ENCODE results near the gene ING5. TPM values are rescaled to one million over a fixed set of nuclear protein-coding genes. Genes with fewer than 3 reads are reported as not detected.

Gene ING5
- total RNA-seq, 6 experiments from 2014 or later, result 18.7 to 20.0 (median 19.5) TPM

DNA sequence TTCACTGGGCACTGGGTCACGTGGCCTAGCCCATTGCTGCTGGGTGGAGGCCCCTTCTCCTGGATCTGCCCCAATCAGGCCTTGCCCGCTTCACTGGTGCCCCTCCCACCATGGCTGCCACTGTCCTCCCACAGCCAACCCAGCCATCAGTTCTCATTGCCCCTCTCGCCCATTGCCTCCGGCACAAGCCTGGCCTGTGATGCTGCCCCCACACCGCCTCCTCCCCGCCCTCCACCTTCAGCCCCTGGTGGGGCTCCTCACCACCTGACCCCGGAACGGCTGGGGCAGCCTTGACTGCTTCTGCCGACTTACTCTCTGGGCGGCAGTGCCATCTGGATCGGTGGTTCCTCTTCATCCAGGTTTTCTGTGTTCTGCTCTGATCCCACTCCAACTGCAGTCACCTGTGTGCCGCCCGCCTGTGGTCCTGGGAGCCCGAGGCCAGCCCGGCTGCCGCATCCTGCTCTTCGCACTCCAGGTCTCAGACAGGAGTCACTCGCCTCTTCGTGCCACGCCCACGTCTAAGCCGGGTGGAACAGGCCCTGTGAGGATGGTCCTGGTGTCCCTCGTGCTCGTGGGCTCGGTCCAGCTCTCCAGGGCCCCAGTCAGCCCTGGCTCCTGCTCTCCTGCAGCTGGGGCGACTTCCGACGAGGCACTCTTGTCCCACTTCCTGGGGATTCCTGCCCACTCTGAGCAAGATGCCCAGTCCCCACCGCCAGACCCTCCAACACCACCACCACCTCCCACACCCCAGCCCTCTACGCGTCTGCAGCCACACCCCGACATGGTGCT is 46.8 kb downstream of the ING5 start:
- H3K36me3 Mint-ChIP-seq (ENCODE audit: low read depth), result peaks cover 29% of the 10 kb centered on the region
- H3K9me3 Mint-ChIP-seq, result peaks cover 5% of the 10 kb centered on the region; the same call in 1 of the 2 replicates
- TF ChIP-seq, protein P1, sequence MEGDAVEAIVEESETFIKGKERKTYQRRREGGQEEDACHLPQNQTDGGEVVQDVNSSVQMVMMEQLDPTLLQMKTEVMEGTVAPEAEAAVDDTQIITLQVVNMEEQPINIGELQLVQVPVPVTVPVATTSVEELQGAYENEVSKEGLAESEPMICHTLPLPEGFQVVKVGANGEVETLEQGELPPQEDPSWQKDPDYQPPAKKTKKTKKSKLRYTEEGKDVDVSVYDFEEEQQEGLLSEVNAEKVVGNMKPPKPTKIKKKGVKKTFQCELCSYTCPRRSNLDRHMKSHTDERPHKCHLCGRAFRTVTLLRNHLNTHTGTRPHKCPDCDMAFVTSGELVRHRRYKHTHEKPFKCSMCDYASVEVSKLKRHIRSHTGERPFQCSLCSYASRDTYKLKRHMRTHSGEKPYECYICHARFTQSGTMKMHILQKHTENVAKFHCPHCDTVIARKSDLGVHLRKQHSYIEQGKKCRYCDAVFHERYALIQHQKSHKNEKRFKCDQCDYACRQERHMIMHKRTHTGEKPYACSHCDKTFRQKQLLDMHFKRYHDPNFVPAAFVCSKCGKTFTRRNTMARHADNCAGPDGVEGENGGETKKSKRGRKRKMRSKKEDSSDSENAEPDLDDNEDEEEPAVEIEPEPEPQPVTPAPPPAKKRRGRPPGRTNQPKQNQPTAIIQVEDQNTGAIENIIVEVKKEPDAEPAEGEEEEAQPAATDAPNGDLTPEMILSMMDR (IDR thresholded peaks at IDR 0.05), result no peak
- DNase-seq, result no peak
- no peak overlapping the region for H3K27ac Mint-ChIP-seq
- no peak overlapping the region for H3K4me3 Mint-ChIP-seq
- H3K4me1 Mint-ChIP-seq (ENCODE audit: low read depth), result no peaks in the 10 kb centered on the region
- H3K27me3 Mint-ChIP-seq (ENCODE audit: insufficient read depth), result no peaks in the 10 kb centered on the region; the same call in 1 of the 2 replicates

DNA sequence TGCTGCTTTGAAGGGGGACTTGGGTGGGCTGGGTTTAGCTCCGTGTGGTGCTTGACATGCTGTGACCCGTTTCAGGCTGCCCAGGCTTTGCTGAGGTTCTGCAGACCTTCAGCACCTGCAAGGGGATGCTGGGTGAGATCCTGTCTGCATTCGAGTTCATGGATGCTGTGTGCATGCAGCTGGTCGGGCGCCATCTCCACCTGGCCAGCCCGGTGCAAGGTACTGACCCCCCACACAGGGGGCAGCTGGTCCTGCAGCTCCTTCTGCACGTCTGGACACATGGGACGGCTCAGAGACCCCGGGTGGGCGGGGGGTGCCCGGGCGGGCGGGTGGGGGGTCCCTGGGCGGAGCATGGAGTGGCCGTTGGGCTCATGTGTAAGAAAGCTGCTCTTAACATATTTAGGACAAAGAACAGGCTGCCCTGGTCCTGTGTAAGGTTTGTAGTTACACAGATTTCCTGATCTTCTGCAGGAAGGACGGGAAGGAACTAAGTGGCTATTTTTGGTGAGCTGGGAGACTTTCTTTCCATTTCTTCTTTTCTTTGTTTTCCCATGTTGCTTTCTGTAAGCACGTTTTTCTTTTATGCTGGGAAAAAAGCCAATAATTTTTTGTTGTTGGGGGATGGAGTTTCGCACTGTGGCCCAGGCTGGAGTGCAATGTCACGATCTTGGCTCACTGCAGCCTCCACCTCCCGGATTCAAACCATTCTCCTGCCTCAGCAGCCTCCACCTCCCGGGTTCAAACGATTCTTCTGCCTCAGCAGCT is 48.4 kb downstream of the ING5 start:
- TF ChIP-seq, protein P1 (IDR thresholded peaks at IDR 0.05), result no peak
- DNase-seq, result no peak
- peaks cover 24% of the 10 kb centered on the region for H3K36me3 Mint-ChIP-seq (ENCODE audit: low read depth)
- no peaks in the 10 kb centered on the region for H3K4me1 Mint-ChIP-seq (ENCODE audit: low read depth)
- no peak overlapping the region for H3K27ac Mint-ChIP-seq
- peaks cover 5% of the 10 kb centered on the region; the same call in 1 of the 2 replicates for H3K9me3 Mint-ChIP-seq
- H3K4me3 Mint-ChIP-seq, result no peak overlapping the region
- H3K27me3 Mint-ChIP-seq (ENCODE audit: insufficient read depth), result no peaks in the 10 kb centered on the region; the same call in none of the 2 replicates

DNA sequence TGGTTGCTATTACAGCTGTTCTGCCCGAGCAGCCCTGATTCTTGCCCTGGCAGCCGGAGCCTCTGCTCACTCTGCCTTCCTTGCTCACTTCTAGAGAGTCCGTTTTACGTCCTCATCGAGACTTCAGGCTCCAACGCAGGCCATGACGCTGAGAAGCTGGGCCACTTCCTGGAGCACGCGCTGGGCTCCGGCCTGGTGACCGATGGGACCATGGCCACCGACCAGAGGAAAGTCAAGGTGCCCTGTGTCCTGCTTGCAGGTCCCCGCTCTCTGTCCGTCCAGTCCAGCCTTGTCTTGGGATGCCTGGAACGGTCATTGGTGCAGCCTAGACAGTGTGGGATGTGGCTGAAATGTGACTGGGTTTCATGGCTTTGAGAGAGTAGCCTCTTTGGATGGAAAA is 49.3 kb downstream of the ING5 start:
- Mint-ChIP-seq H3K9me3 (peaks cover 1% of the 10 kb centered on the region; the same call in 1 of the 2 replicates), H3K4me3 (no peak overlapping the region), H3K4me1 (ENCODE audit: low read depth) (no peaks in the 10 kb centered on the region), H3K27me3 (ENCODE audit: insufficient read depth) (no peaks in the 10 kb centered on the region; the same call in none of the 2 replicates), H3K27ac (no peak overlapping the region), H3K36me3 (ENCODE audit: low read depth) (peaks cover 15% of the 10 kb centered on the region)
- no peak for DNase-seq
- TF ChIP-seq, protein P1 (IDR thresholded peaks at IDR 0.05), result no peak

DNA sequence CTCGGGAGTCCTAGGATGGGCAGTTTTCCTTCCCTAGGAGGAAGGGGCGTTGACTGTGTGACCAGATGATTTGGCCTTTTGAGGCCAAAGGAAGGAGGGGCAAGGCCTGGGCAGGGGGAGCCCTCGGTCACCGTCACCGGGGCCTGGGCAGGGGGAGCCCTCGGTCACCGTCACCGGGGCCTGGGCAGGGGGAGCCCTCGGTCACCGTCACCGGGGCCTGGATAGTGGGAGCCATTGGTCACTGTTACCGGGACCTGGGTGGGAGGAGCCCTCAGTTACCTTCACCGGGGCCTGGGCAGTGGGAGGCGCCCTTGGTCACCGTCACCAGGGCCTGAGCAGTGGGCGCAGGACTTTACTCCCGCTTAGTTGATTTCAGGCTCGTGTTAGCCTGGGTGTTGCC is 49.9 kb downstream of the ING5 start:
- TF ChIP-seq, protein P1 (IDR thresholded peaks at IDR 0.05), result no peak

DNA sequence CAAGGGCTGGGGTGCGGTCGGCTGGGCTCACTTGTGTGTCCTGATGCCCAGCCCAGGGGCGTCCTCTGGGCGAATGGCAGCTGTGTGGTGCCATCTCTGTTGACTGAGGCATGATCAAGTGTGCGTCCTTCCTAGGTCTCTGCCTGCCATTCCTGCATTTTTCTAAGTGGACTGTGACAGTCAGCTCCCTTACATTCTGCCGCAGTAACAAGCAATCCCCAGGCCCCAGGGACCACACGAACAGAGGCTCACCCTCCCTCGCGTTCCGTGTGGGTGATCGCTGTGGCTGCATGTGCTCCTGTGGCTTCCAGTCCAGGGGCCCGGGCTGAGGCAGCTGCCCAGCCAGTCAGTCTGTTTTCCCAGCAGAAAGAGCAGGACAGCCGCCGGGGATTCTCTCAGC is 50.4 kb downstream of the ING5 start:
- Mint-ChIP-seq H3K4me3 (no peak overlapping the region), H3K36me3 (ENCODE audit: low read depth) (peaks cover 9% of the 10 kb centered on the region; the same call in 1 of the 2 replicates), H3K4me1 (ENCODE audit: low read depth) (no peaks in the 10 kb centered on the region), H3K27ac (no peak overlapping the region), H3K27me3 (ENCODE audit: insufficient read depth) (no peaks in the 10 kb centered on the region; the same call in none of the 2 replicates), H3K9me3 (no peaks in the 10 kb centered on the region)
- TF ChIP-seq, protein P1 (IDR thresholded peaks at IDR 0.05), result no peak
- no peak for DNase-seq

More for the DNA sequence above, 49.9 kb downstream of the ING5 start:
- Mint-ChIP-seq H3K27me3 (ENCODE audit: insufficient read depth) (no peaks in the 10 kb centered on the region; the same call in none of the 2 replicates), H3K4me1 (ENCODE audit: low read depth) (no peaks in the 10 kb centered on the region), H3K27ac (no peak overlapping the region), H3K4me3 (no peak overlapping the region), H3K9me3 (no peaks in the 10 kb centered on the region), H3K36me3 (ENCODE audit: low read depth) (peaks cover 13% of the 10 kb centered on the region; the same call in 1 of the 2 replicates)
- no peak for DNase-seq
